Esophagus squamous epithelium (tissue), 4 donors: Measurements from ENCODE around the gene ABLIM2.

Source experiments
- CTCF ChIP-seq, 6 experiments: fragments of 450-650 bp in 4 of 6; fragments of 200-600 bp in 2 of 6; sonication (generic) in 2 of 6; IDR thresholded peaks; one replicate each; pipeline ENCODE4 v1.5.1; 2016 to 2019; ENCODE audit warnings: antibody characterized with exemption in 6 of 6, mild to moderate bottlenecking in 4 of 6, moderate library complexity in 4 of 6
- POLR2A ChIP-seq, 4 donors: fragments of 450-650 bp; IDR thresholded peaks; one replicate each; pipeline ENCODE4 v1.6.1; 2017; ENCODE audit warnings: antibody characterized with exemption in 4 of 4, mild to moderate bottlenecking in 4 of 4, moderate library complexity in 3 of 4

DNA sequence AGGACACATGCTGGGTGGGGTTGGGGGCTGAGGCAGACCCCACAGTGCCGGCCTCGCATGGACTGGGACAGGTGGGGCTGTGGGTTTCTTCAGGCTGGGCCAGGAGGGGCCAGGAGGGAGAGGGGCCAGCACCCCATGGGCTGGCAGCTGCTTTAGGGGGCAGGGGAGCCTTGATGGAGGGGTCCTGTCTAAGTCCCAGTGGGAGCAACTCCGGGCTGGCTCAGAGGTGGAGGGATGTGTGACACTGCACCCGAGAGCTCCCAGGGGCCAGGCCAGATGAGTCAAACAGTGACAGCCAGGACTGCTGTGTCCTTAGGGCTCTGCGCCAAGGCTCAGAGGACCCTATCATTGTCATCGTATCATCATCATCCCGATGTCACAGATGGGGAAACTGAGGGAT, 4.4 kb upstream of the ABLIM2 start:
- no peak for TF ChIP-seq CTCF (IDR thresholded peaks at IDR 0.05)
- no peak for TF ChIP-seq POLR2A (IDR thresholded peaks at IDR 0.05)
